ENCODE results near the gene ASXL3.

The ASXL3 gene

DNA sequence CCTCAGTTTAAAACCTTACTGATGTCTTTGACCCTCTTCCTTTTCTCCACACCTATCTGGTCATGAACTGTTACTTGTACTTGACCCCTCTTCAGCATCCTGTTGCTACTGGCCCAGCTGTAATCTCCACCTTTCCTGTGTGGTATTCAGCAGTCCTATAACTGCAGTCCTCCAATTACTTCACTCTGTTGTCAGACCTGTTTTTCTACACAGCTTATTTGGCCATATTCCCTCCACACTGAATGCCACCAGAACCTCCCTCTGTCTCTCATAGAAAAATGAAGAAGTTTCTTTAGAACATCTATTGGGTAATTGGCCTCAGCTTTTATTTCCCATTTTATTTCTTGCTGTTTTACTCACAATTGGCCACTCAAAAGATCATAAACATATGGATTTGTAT lies 155.4 kb downstream of the ASXL3 start:
- no peak for DNase-seq

GRCh38 chr18:33735428-33735827 lies 157.4 kb downstream of the ASXL3 start:
- no peak for DNase-seq

GRCh38 chr18:33741760-33742159 lies 163.7 kb downstream of the ASXL3 start:
- no peak for DNase-seq

GRCh38 chr18:33744032-33744697 lies 166.1 kb downstream of the ASXL3 start:
- DNase-seq, result no peak

DNA sequence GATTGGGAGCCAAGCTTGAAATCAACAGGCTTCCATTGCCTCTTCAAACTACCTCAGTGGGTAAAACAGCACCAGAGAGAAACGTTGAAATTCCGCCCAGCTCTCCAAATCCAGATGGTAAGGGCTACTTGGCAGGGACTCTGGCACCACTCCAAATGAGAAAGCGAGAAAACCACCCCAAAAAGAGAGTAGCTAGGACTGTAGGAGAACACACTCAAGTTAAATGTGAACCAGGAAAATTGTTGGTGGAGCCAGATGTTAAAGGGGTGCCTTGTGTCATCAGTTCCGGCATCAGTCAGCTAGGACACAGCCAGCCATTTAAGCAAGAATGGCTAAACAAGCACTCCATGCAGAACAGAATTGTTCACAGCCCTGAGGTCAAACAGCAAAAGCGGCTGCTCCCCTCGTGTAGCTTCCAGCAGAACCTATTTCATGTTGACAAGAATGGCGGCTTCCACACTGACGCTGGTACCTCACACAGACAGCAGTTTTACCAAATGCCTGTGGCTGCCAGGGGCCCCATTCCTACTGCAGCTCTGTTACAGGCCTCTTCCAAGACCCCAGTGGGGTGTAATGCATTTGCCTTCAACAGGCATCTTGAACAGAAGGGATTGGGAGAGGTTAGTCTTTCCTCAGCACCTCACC lies 167.3 kb downstream of the ASXL3 start:
- DNase-seq, result no peak

DNA sequence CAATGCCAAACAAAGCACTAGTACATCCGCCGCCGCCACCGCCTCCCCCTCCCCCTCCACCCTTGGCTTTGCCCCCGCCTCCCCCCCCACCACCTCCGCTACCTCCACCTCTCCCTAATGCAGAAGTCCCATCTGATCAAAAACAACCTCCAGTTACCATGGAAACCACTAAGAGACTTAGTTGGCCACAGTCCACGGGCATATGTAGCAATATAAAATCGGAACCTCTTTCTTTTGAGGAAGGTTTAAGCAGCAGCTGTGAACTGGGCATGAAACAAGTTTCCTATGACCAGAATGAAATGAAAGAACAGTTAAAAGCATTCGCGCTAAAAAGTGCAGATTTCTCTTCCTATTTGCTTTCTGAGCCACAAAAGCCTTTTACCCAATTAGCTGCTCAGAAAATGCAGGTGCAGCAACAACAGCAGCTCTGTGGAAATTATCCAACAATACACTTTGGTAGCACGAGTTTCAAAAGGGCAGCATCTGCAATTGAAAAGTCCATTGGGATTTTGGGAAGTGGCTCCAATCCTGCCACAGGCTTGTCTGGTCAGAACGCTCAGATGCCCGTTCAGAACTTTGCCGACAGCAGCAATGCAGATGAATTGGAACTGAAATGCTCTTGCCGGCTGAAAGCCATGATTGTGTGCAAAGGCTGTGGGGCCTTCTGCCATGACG lies 168.0 kb downstream of the ASXL3 start:
- no peak for DNase-seq

DNA sequence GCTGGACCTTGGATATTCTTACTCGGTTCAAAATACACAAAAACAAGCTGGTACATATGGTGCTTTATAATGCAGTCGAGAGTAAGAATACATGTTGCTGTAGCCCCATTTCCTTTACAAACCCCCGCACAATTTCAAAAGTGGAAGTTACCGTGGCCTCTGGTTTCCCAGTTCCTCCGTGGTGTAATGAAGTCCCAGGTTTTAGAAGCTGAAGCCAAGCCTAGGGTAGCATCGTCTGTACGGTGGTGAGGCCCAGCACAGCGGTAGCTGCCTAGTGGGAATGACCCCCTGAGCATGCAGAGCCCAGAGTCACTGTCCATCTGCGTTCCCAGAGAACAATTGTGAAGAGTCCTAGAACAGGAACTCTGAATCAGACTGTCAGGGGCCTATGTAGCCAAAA lies 171.8 kb downstream of the ASXL3 start:
- no peak for DNase-seq

- DNase-seq, result no peak
Observed at GRCh38 chr18:33750366-33750765, 172.3 kb downstream of the ASXL3 start.

DNA sequence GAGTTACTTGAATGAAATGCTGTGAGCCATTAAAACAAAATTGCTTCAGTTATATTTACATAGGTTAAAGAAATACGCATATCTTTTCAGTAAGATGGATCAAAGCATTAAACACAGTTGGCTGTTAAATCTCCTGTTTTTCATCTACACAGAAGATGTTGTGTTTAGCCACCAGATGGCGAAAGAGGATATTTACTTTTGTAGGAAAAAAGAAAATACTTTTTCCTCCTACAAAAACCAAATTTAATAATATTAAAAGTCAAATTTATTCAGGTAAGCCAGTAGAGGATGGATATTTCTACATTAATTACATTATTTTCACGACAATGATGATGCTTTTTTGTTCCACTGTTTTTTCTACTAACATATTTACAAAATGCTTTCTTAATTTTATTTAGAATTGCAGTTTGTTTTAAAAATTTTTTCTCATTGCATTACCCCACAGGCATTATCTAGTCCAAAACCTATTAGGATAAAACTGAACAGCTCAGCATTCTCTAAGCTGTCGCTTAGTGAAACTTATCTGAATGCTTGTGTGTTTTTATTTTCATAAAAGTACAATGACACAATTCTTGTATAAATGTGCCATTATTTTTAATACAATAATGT lies 173.7 kb downstream of the ASXL3 start:
- DNase-seq, result no peak

DNA sequence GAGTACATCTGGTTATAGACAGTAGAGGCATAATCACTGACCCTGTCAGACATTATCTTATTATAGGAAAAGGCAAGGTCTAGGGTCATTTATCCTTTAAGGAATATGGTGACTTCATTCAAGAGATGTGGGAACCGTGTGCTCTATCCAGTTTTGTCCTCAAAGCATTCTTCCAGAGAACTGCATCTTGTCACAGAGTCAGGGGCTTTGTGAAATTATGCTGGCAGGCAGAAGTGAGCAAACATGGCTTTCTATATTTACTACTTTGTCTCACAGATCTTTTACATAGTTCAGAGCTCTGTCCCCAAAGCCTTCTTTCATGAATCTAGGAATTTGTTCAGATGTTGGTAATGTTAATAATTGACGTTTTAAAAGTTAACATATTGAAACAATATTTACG lies 177.4 kb downstream of the ASXL3 start:
- no peak for DNase-seq

- peak; percentile 7 for DNase-seq
Observed at GRCh38 chr18:33755931-33756560, 178.0 kb downstream of the ASXL3 start.

GRCh38 chr18:33757037-33757436 lies 179.0 kb downstream of the ASXL3 start:
- no peak for DNase-seq

- DNase-seq, result no peak
Observed at GRCh38 chr18:33761363-33761762, 183.3 kb downstream of the ASXL3 start.

DNA sequence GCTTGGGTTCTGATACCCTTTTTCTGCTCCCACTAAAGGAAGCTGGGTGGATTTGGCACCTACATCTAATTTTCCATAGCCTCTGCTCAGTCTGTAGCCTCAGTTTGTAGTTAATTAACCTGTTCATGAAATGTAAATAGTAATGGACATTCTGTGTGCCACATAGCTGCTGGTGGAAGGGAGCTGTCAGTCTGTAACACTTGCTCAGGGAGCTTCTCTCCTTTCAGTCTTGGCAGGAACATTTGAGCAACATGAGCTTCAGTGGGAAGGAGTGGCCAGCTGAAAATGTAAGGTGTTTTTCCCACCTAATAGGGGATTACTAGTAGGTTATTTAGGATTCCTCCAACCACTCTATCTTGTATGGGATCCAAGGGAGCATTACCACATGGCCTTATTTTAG lies 203.4 kb downstream of the ASXL3 start:
- DNase-seq, result no peak

Data from NK-92 treated with Interleukin-12 subunit alpha and Interleukin-12 subunit beta, amount 100 ng/mL, for 24 hours (cell line).